Peyer's patch (tissue), 4 donors: Measurements from ENCODE around the gene CCDC110. TPM values are rescaled to one million over a fixed set of nuclear protein-coding genes. Genes with fewer than 3 reads are reported as not detected.
"Not testable (repeated sequence)": the region's sequence is repeated elsewhere in the genome, so short reads cannot be mapped to it uniquely, and the experiment has no call there.

Source experiments
- DNase-seq, 3 donors: peaks; one replicate each; pipeline ENCODE4 v3.0.0-alpha.2; 2017 to 2019
- H3K27ac ChIP-seq, 4 donors: fragments of 200-600 bp; sonication (generic); one replicate each; pipeline ENCODE4 v1.5.1; 2016 to 2019
- H3K27me3 ChIP-seq, 2 donors: fragments of 200-600 bp; sonication (generic); one replicate each; pipeline ENCODE4 v1.5.1; 2019
- H3K36me3 ChIP-seq, 3 donors: fragments of 200-600 bp; sonication (generic); one replicate each; pipeline ENCODE4 v1.5.1; 2016 to 2019
- H3K4me1 ChIP-seq, 4 donors: fragments of 200-600 bp; sonication (generic); one replicate each; pipeline ENCODE4 v1.5.1; 2016 to 2019
- H3K4me3 ChIP-seq, 4 donors: fragments of 200-600 bp; sonication (generic); 1 replicate in 3 of 4; 2 replicates in 1 of 4; pipeline ENCODE4 v1.5.1; 2016 to 2019; ENCODE audit warnings: mild to moderate bottlenecking in 1 of 4
- H3K9me3 ChIP-seq, 4 donors: fragments of 200-600 bp; sonication (generic); one replicate each; pipeline ENCODE4 v1.5.1; 2016 to 2019; ENCODE audit warnings: mild to moderate bottlenecking in 1 of 4
- CTCF ChIP-seq, 6 experiments: fragments of 450-650 bp in 4 of 6; fragments of 200-600 bp in 2 of 6; sonication (generic) in 1 of 6; IDR thresholded peaks; one replicate each; pipeline ENCODE4 v1.5.1; 2017 to 2019; ENCODE audit warnings: antibody characterized with exemption in 6 of 6, mild to moderate bottlenecking in 3 of 6, moderate library complexity in 1 of 6
- POLR2A ChIP-seq, 2 donors: fragments of 450-650 bp; IDR thresholded peaks; one replicate each; pipeline ENCODE4 v1.5.1; 2017; ENCODE audit warnings: antibody characterized with exemption in 2 of 2, mild to moderate bottlenecking in 2 of 2, moderate library complexity in 2 of 2
- total RNA-seq, 4 donors: library from RNA; depleted of rRNA; stranded (reverse); fragments of >200 nt; gene quantifications; one replicate each; pipeline ENCODE4 v1.1.0, GENCODE V29; 2016

Gene CCDC110
- total RNA-seq, 4 donors from 2014 or later, result 0.80 to 0.88 TPM; not detected in 2

DNA sequence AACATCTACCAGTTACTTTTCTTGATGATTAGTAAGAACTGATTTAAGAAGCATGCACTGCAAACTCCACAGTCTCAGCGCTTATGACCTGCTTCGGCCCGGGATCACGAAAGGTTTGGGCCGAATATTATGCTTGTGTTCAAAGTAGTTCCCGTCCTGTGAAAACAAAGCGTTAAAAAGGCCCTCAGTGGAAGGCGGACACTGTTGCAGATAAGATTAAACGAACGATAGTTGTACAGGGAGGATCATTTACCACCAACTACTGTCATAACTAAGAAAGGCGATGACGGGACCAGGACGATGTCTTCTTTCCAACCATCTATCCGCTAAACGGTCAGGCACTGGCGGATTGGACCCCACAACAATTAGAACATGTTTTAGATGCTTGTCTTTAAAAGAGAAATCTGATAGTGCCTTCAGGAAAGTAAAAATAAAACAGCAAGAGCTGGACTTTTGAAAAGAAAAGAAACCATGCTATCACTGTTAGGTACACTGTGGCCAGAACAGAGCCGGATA lies 42.7 kb upstream of the CCDC110 start:
- Histone ChIP-seq H3K9me3 (no peaks in the 10 kb centered on the region), H3K4me1 (peaks cover 0 to 15% (median 0%) of the 10 kb centered on the region in 4 donors)
- TF ChIP-seq CTCF (IDR thresholded peaks at IDR 0.05) (no peak), POLR2A (IDR thresholded peaks at IDR 0.05) (no peak)

GRCh38 chr4:185513489-185514181 lies 42.1 kb upstream of the CCDC110 start:
- Histone ChIP-seq H3K4me3 (no peak overlapping the region), H3K9me3 (no peaks in the 10 kb centered on the region), H3K4me1 (peaks cover 0 to 15% (median 0%) of the 10 kb centered on the region in 4 donors), H3K27ac (peak overlapping the region in 1 of 4 donors; percentile 40), H3K36me3 (no peaks in the 10 kb centered on the region), H3K27me3 (no peaks in the 10 kb centered on the region)
- no peak for TF ChIP-seq POLR2A (IDR thresholded peaks at IDR 0.05)
- TF ChIP-seq CTCF (IDR thresholded peaks at IDR 0.05), result no peak
- DNase-seq, result no peak

More for the DNA sequence above, 42.7 kb upstream of the CCDC110 start:
- H3K27ac ChIP-seq, result peak overlapping the region in 1 of 4 donors; percentile 40
- H3K27me3 ChIP-seq, result no peaks in the 10 kb centered on the region
- no peak overlapping the region for H3K4me3 ChIP-seq
- H3K36me3 ChIP-seq, result no peaks in the 10 kb centered on the region
- no peak for DNase-seq

DNA sequence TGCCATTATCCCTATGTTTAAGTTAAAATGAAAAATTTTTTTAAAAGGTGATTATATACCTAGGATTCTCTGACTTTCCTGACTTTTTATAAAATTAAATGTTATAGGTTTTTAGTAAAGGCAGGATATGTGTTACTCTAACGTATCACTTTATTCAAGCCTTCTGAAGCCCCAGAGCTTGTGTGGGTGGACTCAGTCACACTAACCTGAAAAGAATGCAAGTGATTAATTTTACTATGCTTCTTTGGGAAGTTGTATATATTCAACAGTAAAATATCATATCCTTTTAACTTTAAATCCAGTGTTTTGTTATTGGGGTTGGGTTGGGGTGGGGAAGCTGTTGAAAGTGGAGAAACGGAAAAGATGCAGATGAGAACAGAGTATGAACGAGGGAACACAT lies 41.0 kb upstream of the CCDC110 start:
- no peaks in the 10 kb centered on the region for H3K36me3 ChIP-seq
- no peak for TF ChIP-seq POLR2A (IDR thresholded peaks at IDR 0.05)
- TF ChIP-seq CTCF (IDR thresholded peaks at IDR 0.05), result no peak
- peaks cover 0 to 15% (median 0%) of the 10 kb centered on the region in 4 donors for H3K4me1 ChIP-seq
- no peak for DNase-seq
- H3K27ac ChIP-seq, result no peak overlapping the region
- H3K9me3 ChIP-seq, result no peaks in the 10 kb centered on the region
- H3K27me3 ChIP-seq, result no peaks in the 10 kb centered on the region
- no peak overlapping the region for H3K4me3 ChIP-seq

DNA sequence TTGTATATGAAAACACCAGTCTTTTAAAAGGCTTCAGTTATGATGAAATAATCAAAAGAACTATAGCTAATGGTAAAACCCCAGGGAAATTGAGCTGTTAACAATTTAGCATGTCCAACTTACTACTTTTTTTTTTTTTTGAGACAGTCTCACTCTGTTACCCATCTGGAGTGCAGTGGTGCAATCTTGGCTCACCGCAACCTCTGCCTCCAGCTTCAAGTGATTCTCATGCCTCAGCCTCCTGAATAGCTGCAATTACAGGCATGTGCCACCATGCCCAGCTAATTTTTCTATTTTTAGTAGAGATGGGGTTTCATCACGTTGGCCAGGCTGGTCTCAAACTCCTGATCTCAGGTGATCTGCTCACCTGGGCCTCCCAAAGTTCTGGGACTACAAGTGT lies 39.7 kb upstream of the CCDC110 start:
- H3K36me3 ChIP-seq, H3K9me3 ChIP-seq, H3K4me3 ChIP-seq, DNase-seq, H3K27me3 ChIP-seq, H3K27ac ChIP-seq: not testable (repeated sequence)
- H3K4me1 ChIP-seq, result peaks cover 0 to 15% (median 0%) of the 10 kb centered on the region in 4 donors

DNA sequence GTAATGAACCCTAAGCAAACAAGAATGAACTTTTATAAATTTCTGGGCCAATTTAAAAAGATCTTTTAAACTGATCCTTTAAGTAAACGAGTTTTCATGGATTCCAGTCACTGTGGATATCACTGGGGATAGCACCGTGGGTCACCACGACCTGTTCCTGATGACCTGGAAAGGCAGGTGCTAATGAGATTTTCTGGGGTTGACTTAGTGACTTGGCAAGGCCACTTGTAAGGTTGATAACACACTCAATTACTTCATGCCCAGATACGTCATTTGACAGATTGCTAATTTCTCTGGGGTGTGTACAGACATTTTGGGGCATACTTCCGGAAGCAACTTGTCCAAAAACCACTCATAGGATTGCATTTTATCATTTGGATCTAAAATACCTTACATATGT lies 39.3 kb upstream of the CCDC110 start:
- Histone ChIP-seq H3K4me3 (no peak overlapping the region), H3K9me3 (no peaks in the 10 kb centered on the region), H3K36me3 (no peaks in the 10 kb centered on the region), H3K27me3 (no peaks in the 10 kb centered on the region), H3K4me1 (peaks cover 0 to 15% (median 0%) of the 10 kb centered on the region in 4 donors), H3K27ac (no peak overlapping the region)
- TF ChIP-seq CTCF (IDR thresholded peaks at IDR 0.05) (no peak), POLR2A (IDR thresholded peaks at IDR 0.05) (no peak)
- DNase-seq, result no peak

DNA sequence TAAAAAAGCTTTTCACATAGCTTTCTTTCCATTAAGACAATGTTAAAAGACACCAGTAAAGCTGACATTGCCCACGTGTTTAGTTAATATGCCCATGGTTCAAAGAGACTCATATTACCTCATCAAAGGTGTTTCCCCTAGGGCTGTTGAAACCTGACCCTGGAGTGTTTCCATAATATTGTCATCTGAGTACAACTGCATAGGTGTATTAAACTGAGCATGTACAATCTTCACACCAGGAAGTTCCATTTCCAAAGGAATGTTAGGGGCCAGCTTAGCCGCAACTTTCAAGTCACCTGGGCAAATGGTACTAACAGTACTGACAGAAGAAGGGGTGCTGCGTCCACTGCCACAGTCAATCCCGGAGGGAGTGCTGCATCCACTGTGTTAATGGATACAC lies 36.6 kb upstream of the CCDC110 start:
- Histone ChIP-seq H3K4me1 (peaks cover 0 to 6% (median 0%) of the 10 kb centered on the region in 4 donors), H3K36me3 (no peaks in the 10 kb centered on the region), H3K27me3 (no peaks in the 10 kb centered on the region), H3K9me3 (no peaks in the 10 kb centered on the region), H3K27ac (no peak overlapping the region), H3K4me3 (no peak overlapping the region)
- DNase-seq, result no peak
- no peak for TF ChIP-seq POLR2A (IDR thresholded peaks at IDR 0.05)
- no peak for TF ChIP-seq CTCF (IDR thresholded peaks at IDR 0.05)
